Measurements from ENCODE around the gene USE1.

- no peak for TF ChIP-seq POLR2A (IDR thresholded peaks at IDR 0.05)
- TF ChIP-seq CTCF (IDR thresholded peaks at IDR 0.05), result no peak
- no peak for TF ChIP-seq EP300 (IDR thresholded peaks at IDR 0.05)
These were observed 17.1 kb downstream of the USE1 start for GRCh38 chr19:17232258-17232657.

Measured in stomach (tissue), 4 donors.